Measurements from ENCODE around the gene RALY. TPM values are rescaled to one million over a fixed set of nuclear protein-coding genes. Genes with fewer than 3 reads are reported as not detected.

The RALY gene
- total RNA-seq, 4 donors from 2014 or later = 78.5 to 110 (median 86.6) TPM

Other genes with a start within 250 kb of the RALY start
- 10 to 100 TPM; 62.1 to 95.8 (median 74.8) TPM for gene CHMP4B, start 182.6 kb upstream of the RALY start, total RNA-seq
- gene EIF2S2, start 118.3 kb downstream of the RALY start, total RNA-seq = 10 to 100 TPM; 23.7 to 38.8 (median 38.4) TPM
- gene ASIP, start 247.5 kb downstream of the RALY start, total RNA-seq = not detected

Measured in suprapubic skin (tissue), 4 donors.